ENCODE results near the gene TPPP2.
A peak's percentile ranks its signal among the peaks of the same experiment; 100 is the strongest.
"Not testable (repeated sequence)": the region's sequence is repeated elsewhere in the genome, so short reads cannot be mapped to it uniquely, and the experiment has no call there.

TPPP2 gene

GRCh38 chr14:21029917-21030316 is at the start of gene TPPP2:
Gene TPPP2 (plus strand): TSS chr14:21030217. CDS start chr14:21030582, 365 bp downstream.
- no peak for DNase-seq

- DNase-seq, result no peak
These were observed 49.1 kb upstream of the TPPP2 start for GRCh38 chr14:20980906-20981305.

GRCh38 chr14:20982646-20983369 is 47.2 kb upstream of the TPPP2 start:
- no peak for DNase-seq

DNA sequence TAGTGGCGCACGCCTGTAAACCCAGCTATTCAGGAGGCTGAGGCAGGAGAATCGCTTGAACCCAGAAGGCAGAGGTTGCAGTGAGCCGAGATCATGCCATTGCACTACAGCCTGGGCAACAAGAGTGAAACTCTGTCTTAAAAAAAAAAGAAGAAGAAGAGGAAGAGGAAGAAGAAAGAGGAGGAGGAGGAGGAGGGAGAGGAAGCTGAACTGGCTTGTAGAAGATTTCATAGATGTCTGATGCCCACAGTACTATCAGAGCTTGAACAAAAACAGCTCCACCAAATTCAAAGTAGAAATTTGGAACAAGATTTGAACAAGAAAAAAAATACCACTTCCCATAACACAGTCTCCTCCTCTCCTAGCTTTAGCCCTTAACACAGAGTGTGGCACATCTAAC is 44.4 kb upstream of the TPPP2 start:
- DNase-seq, result not testable (repeated sequence)

DNA sequence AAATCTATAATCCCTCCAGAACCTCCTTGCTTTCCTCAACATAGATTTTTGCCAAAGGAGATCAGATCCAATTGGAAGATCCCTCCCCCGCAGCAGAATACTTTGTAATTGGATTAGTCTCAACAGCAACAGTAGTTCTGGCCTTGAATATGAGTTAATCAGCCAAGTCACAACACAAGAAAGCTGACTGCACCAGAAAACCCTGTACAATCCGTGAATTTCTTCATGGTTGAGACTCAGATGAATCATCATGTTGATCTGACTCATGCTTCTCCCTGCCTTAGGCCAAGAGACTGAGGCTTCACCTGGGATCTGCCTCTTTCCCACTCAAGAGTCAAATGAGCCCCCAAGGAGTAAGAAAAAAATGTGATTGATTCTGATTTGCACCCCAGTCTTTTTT is 43.2 kb upstream of the TPPP2 start:
- DNase-seq, result no peak

DNA sequence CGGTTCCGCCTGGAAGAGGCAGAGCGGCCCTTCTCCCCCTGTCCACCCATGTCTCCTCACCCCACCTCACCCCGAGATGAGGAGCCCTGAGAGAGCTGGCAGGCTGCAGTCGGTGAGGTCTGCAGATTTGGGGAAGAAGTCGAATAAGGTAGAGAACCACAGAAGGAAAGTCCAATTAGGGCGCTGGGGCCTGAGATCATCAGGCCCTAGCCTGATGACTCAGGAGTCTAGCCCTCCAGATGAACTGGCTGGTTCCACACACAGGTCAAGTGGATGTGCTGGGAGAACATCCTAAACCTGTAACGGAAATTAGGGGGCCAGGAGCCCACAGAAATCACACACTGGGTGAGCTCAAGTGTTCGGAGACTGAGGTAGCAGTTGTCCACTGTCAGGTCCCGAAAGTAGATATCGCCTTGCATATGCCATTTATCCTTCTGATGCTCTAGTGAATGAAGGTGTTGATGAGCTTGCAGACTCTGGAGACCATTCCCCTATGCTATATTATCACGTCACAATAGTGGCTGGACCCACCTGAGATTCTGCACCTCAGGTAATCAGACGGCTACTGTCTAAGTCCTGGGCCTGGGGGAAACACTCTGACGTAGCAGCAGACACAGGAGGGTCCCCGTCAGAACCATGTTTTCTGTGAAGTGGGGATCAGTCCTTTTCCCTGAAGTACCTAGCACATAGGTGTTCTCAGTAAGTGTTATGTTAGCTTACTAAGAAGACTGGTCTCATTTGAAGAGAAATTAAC is 41.1 kb upstream of the TPPP2 start:
- no peak for DNase-seq

- no peak for DNase-seq
These were observed 40.6 kb upstream of the TPPP2 start for GRCh38 chr14:20989471-20989786.

DNA sequence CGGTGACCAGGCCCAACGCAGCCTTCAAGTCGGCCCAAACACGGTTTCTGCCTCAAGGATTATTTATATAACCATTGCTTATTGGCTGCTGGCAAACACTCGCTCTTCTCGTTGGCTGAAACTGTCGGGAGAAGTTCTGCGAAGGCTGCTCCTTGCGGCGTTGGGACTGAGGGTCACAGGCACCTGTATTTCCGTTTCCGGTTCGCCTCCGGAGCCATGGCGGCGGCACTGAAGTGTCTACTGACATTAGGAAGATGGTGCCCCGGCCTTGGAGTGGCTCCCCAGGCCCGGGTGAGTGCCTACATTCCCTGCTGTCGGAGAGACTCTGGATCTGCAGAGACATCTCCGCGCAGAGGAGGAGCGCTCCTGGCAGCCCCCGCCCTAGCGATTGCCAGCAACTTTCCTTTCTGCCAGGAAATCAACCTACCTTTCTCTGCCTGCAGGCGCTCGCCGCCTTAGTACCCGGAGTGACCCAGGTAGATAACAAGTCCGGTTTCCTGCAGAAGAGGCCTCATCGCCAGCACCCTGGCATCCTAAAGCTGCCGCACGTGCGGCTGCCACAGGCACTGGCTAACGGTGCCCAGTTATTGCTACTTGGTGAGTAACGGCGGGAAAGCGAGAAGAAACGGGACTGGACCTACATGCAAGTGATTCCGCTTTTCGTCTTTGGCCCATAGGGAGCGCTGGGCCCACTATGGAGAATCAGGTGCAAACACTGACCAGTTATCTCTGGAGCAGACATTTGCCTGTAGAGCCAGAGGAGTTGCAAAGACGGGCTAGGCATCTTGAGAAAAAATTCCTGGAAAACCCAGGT is 40.0 kb upstream of the TPPP2 start, which contains the start of gene METTL17:
Gene METTL17 (plus strand): TSS at position 194 of the 814 bp plus-strand sequence. CDS start 23 bp downstream, at position 217.
- peak; percentile 92 for DNase-seq

DNA sequence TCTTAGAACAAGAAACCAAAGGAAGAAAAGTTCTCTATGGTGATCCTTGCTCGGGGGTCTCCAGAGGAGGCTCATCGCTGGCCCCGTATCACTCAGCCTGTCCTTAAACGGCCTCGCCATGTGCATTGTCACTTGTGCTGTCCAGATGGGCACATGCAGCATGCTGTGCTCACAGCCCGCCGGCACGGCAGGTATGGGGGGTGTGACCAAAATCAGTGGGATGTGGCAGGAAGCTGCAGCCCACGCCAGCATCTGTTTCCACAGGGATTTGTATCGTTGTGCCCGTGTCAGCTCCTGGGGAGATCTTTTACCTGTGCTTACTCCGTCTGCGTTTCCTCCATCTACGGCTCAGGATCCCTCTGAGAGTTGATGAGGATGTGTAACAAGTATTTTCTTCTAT is 33.5 kb upstream of the TPPP2 start:
- DNase-seq, result no peak

DNA sequence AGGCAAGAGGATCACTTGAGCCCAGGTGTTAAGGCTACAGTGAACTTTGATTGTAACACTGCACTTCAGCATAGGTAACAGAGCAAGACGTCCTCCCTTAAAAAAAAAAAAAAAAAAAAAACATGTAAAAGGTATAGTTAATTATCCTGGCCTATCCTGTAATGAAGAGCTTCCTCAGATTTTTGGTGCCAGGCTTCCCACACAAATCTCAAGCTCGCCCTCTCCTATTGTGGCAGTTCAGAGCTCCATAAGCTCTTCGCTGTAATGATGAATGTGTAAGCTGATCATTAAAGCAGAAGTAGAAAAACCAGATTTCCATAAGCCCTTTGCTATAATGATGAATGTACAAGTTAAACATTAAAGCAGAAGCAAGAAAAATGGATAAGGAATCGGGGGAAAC is 32.9 kb upstream of the TPPP2 start:
- DNase-seq, result no peak

DNA sequence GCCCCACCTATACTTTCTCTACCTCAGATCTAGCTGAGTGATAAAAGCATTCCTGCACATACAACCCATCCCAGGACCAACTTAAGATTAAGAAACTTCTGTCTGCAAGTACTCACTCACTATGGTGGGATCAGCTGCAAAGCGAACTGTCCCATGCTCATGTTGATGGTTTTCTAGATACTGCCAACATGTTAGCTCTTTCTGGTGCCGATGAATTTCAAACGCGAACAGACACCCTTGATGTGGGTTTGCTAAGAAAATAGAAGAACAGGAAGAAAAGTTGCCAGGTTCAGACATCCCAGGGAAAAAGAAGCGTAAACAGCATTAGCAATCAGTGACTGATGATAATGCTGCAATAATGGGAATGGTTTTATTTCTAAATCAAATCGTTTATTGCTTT is 32.5 kb upstream of the TPPP2 start:
- no peak for DNase-seq

DNA sequence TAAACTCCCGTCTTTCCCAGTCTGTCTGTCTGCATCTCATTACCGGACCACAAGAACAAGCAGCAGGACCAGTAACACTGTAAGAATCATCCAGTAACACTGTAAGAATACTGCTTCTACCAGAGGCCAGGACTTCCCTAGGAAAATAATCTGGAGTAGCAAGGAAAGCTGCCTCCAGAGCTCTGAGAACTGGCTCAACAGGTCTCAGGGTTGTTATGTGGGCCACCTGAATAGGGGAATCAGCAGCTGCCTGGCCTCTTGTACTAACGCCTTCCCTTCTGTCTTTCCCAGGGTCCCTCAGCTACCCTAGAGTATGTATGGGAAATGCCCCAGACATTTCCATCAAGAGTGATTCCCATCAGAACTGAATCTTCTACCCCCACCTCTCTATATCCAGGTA is 31.9 kb upstream of the TPPP2 start:
- no peak for DNase-seq

DNA sequence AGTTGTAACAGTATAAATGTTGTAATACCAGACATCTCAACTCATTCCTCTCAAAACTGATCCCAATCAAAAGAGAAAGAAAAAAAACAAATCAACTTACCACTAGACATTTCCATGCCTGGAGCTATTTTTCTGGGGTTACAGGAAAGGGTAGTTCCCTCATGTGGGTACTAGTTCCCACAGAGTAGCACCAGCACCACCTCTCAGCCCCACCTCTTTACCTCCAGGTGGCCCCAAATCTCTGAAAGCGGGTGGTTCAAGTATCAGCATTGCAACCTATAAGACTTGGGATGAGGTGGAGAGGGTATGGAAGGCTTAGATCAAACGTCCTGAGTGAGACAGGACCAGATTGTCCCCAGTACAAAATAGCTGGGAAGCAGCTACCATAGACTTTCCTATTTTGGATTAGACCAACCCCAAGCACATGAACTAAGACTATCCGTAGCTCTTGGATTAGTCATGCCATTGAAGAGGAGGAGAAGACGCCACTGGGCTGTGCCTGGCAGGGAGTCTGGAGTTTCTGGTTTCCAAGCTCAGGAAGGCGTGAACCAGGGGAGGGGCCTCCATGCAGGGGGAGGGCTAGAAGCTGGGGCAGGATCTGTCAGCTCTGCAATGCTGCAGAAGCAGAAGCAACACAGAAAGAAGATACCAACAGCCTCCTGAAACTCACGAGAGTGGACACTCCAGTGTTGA is 31.2 kb upstream of the TPPP2 start, which contains the start of gene SLC39A2:
Gene SLC39A2 (plus strand): TSS at position 620 of the 693 bp plus-strand sequence. CDS start 154 bp downstream, outside the sequence.
- DNase-seq, result no peak

GRCh38 chr14:20999591-20999990 is 30.4 kb upstream of the TPPP2 start:
- DNase-seq, result no peak

DNA sequence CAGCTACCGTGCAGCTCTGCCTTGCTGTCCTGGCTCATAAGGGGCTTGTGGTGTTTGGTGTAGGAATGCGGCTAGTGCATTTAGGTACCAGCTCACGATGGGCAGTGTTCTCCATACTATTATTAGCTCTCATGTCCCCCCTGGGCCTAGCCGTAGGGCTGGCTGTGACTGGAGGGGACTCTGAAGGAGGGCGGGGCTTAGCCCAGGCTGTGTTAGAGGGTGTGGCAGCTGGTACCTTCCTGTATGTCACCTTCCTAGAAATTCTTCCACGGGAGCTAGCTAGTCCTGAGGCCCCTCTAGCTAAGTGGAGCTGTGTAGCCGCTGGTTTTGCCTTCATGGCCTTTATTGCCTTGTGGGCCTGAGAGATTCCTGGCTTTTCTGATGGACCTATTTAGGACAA is 28.8 kb upstream of the TPPP2 start:
- no peak for DNase-seq

- DNase-seq, result no peak
These were observed 26.1 kb upstream of the TPPP2 start for GRCh38 chr14:21003788-21004346.

DNA sequence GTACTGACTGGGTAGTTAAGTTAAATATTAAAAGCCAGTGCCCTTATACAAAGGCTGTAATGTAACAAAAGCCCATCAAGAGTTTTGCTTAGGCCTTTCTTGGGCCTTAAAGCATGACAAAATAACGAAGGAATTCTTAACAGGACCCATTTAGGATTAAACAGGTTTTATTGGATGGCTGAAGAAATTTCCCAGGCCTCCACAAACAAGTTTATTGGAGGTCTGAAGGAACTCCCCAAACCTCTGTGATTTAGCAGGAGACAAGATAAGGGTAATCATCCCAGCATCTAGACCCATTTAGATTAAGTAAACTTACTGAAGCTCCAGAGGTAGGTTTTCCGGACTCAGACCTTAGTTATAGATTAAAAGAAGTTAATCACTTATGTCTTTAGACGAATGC is 20.3 kb upstream of the TPPP2 start:
- DNase-seq, result not testable (repeated sequence)

- no peak for DNase-seq
These were observed 18.9 kb upstream of the TPPP2 start for GRCh38 chr14:21011136-21011535.

- peak; percentile 96 for DNase-seq
These were observed 15.2 kb upstream of the TPPP2 start for GRCh38 chr14:21014761-21015190.

- DNase-seq, result no peak
These were observed 14.7 kb upstream of the TPPP2 start for GRCh38 chr14:21015312-21015711.

DNA sequence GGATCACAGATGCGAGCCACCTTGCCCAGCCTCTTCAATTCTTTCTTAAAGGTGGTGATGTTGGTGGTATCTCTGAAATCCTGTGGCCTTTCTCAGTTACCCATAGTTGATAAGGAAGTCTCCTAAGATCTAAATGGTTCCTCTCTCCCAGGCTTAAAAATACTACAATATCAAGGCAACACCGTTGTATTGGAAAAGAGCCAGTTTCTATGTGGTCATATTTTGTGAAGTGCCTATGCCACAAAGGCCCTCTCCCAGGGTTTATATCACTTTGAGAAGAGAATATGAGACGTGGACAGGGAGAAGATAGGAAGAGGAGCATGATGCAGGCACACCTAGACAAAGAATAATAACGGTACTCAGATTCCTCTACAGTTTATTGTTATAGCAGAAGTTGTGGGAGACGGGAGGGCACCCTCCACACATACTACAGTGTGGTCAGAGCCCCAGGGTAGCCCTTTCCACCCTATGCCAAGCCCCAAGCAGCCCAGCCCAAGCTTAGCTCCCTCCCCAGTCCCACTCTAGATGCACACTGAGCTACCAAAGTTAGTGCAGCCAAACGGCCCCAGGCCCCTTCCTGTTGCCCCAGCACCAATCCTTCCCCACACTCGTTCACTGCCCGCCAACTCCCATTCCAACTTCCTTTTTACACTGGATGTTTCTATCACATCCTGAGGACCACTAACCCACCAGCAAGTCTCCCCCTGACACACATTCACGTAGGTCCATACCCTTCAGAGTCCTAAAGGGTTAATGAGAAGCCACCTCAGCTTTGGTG is 13.4 kb upstream of the TPPP2 start:
- no peak for DNase-seq
